Measurements from ENCODE around the gene CCDC188. TPM values are rescaled to one million over a fixed set of nuclear protein-coding genes. Genes with fewer than 3 reads are reported as not detected.

The CCDC188 gene
- total RNA-seq, result not detected
- long read RNA-seq, result 0 reads

DNA sequence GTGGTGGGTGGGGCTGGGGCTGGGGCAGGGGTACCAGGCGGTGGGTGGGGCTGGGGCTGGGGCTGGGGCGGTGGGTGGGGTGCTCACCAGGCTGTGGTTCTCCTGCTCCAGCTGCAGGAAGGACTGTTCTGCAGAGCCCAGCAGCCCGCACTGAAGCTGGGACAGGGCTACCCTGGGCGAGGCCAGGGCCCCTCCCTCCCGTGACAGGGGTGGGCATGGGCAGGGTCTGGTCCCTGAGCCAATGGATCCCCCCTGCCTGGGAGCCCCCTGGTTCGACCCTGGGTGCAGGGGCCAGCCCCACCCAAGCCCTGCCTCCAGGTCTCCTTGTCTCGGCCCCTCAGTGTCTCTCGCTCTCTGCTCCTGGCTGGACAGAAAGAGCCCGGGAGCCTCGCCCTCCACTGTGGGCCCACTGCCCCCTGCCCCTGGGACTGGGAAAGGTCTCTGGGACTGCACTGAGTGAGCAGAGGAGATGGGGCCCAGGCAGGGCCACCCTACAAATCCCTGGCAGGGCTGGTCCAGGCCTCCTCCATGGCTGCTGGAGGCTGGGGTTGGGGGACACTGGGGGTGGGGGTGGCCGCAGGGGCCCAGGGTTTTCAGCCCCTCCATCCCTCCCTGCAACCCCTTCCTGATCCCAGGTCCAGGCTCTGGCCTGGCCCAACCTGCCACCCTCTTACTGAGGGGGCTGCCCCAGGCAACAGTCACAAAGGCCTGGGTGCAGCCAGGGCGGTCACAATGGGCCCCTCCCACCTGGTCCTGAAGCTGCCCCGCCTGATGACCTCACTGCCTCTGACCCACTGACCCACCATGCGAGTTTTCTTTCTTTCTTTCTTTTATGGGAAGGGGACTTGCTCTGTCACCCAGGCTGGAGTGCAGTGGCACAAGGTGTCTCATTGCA is at the start of gene CCDC188:
TSS of gene CCDC188 (minus strand) at position 675 of the 895 bp plus-strand sequence. CDS start at position 606, 69 bp downstream.
- intact Hi-C loops (cut with DNase I), result no loop called here
- Histone ChIP-seq H3K27me3 (no peaks in the 10 kb centered on the region), H3K9me3 (no peaks in the 10 kb centered on the region), H3K36me3 (no peaks in the 10 kb centered on the region), H3K4me3 (no peak within 1 kb of the TSS), H3K4me1 (no peaks in the 10 kb centered on the region), H3K27ac (no peak within 1 kb of the TSS)
- ATAC-seq, result no peak
- TF ChIP-seq POLR2A (IDR thresholded peaks at IDR 0.05), result no peak
- TF ChIP-seq, protein P1, sequence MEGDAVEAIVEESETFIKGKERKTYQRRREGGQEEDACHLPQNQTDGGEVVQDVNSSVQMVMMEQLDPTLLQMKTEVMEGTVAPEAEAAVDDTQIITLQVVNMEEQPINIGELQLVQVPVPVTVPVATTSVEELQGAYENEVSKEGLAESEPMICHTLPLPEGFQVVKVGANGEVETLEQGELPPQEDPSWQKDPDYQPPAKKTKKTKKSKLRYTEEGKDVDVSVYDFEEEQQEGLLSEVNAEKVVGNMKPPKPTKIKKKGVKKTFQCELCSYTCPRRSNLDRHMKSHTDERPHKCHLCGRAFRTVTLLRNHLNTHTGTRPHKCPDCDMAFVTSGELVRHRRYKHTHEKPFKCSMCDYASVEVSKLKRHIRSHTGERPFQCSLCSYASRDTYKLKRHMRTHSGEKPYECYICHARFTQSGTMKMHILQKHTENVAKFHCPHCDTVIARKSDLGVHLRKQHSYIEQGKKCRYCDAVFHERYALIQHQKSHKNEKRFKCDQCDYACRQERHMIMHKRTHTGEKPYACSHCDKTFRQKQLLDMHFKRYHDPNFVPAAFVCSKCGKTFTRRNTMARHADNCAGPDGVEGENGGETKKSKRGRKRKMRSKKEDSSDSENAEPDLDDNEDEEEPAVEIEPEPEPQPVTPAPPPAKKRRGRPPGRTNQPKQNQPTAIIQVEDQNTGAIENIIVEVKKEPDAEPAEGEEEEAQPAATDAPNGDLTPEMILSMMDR (IDR thresholded peaks at IDR 0.05), result no peak
- no peak for DNase-seq
- 84% methylated on average over 3 of the region's 14 CpGs for WGBS (ENCODE audit: insufficient coverage, low coverage, low lambda C conversion rate, missing lambda C conversion rate)

DNA sequence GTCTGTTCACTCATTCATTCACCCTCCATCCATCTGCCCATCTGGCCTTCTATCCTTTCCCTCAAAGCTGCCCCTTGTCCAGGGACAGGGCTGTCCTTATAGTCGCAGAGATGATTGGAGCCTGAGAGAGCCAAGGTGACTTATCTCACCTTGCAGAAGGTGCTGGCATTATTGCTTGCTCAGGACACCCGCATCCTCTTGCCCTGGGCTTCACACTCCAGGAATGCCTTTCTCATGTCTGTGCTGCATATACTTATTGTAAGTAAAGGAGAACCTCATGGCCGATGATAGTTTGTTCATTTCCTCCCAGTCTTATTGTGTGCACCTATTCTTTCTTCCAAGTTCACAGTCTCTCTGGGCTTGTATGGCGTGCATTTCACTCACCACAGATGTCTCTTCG is 49.1 kb upstream of the CCDC188 start:
- 93% methylated on average over 4 of the region's 5 CpGs for WGBS (ENCODE audit: insufficient coverage, low coverage, low lambda C conversion rate, missing lambda C conversion rate)
- Histone ChIP-seq H3K36me3 (no peaks in the 10 kb centered on the region), H3K27me3 (no peaks in the 10 kb centered on the region), H3K4me1 (peaks cover 0 to 52% (median 19%) of the 10 kb centered on the region in 4 donors), H3K27ac (no peak overlapping the region), H3K9me3 (no peaks in the 10 kb centered on the region), H3K4me3 (no peak overlapping the region)
- ATAC-seq, result no peak
- DNase-seq, result no peak
- TF ChIP-seq, protein P1 (IDR thresholded peaks at IDR 0.05), result no peak
- TF ChIP-seq POLR2A (IDR thresholded peaks at IDR 0.05), result no peak
- intact Hi-C loops (cut with DNase I), result no loop called here

DNA sequence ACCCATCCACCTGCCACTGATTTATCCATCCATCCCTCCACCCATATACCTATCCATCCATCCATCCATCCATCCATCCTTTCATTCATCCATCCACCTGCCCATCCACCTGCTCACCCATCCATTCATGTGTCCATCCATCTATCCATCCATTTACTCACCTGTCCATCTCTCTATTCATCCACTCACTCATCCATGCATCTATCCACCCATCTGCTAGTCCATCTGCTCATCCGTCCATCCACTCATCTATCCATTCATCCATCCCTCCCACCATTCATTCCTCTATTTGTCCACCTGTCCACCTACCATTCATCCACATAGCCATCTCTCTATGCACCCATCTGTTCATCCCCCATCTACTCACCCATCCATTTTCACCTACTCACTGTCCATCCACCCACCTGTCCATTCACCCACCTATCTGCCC is 48.6 kb upstream of the CCDC188 start:
- H3K36me3 ChIP-seq, result no peaks in the 10 kb centered on the region
- H3K4me1 ChIP-seq, result peaks cover 0 to 47% (median 15%) of the 10 kb centered on the region in 4 donors
- no peak overlapping the region for H3K27ac ChIP-seq
- TF ChIP-seq, protein P1 (IDR thresholded peaks at IDR 0.05), result no peak
- TF ChIP-seq POLR2A (IDR thresholded peaks at IDR 0.05), result no peak
- no peak for ATAC-seq
- intact Hi-C loops (cut with DNase I), result no loop called here
- no peaks in the 10 kb centered on the region for H3K27me3 ChIP-seq
- no peaks in the 10 kb centered on the region for H3K9me3 ChIP-seq
- H3K4me3 ChIP-seq, result no peak overlapping the region
- DNase-seq, result no peak
- 82% methylated on average over 1 of the region's 1 CpG for WGBS (ENCODE audit: insufficient coverage, low coverage, low lambda C conversion rate, missing lambda C conversion rate)

DNA sequence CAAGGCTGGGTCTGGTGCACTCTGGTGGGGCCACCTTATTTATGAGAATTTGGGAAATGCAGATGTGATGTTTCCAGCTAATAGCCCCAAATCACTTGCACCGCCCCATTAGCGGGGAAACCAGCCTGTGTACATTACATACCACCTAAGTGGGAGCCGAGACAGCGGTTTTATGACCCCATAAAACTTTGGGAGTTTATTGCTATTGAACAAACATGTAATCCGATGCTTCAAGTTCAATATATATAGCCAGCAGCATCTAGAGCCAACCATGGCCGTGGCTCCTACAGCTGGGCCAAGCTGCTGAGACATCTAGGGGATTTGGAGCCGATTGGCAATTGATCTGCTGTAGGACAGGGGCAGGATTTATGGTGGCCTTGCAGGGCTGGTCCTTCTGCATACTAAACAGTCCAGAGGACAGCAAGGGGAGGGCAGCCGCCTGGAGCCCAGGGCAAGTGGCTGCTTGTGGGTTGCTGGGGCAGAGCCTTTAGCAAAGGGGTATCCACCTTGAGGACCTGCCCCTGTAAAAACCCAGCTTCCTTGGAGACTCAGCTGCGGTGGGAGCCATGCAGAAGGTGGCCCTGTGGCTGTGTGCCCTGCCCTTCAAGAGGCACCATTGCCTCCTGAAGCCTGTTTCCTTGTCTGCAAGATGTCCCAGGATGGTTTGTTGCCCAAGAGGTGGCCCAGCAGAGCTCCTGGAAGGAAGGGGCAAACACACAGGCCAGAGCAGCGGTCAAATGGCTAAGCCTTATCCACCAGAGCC is 47.9 kb upstream of the CCDC188 start:
- ATAC-seq, result no peak
- Histone ChIP-seq H3K27ac (no peak overlapping the region), H3K9me3 (no peaks in the 10 kb centered on the region), H3K4me1 (peaks cover 0 to 41% (median 10%) of the 10 kb centered on the region in 4 donors), H3K4me3 (no peak overlapping the region), H3K27me3 (no peaks in the 10 kb centered on the region), H3K36me3 (no peaks in the 10 kb centered on the region)
- WGBS (ENCODE audit: insufficient coverage, low coverage, low lambda C conversion rate, missing lambda C conversion rate), result 93% methylated on average over 6 of the region's 10 CpGs
- intact Hi-C loops (cut with DNase I), result no loop called here
- no peak for DNase-seq
- no peak for TF ChIP-seq POLR2A (IDR thresholded peaks at IDR 0.05)
- TF ChIP-seq, protein P1 (IDR thresholded peaks at IDR 0.05), result no peak

All from right lobe of liver (tissue), 6 donors.